H9 (cell line): Measurements from ENCODE around the gene STX8. TPM values are rescaled to one million over a fixed set of nuclear protein-coding genes. Genes with fewer than 3 reads are reported as not detected.
A peak's percentile ranks its signal among the peaks of the same experiment; 100 is the strongest.

Experiments used
- DNase-seq: peaks from one replicate; pipeline ENCODE4 v3.0.0-alpha.2; 2017
- H2AFZ ChIP-seq: one replicate; pipeline ENCODE4 v1.6.1; 2013; ENCODE audit warnings: mild to moderate bottlenecking, low read length, control low read depth, moderate library complexity
- H2AK5ac ChIP-seq: 2 replicates; pipeline ENCODE4 v1.6.1; 2013; ENCODE audit warnings: low read length, control low read depth, mixed read lengths; ENCODE audit not compliant: insufficient read length
- H2BK120ac ChIP-seq: one replicate; pipeline ENCODE4 v1.6.1; 2013; ENCODE audit warnings: low read depth, mild to moderate bottlenecking, low read length, control low read depth, inconsistent platforms; ENCODE audit not compliant: poor library complexity, severe bottlenecking
- H2BK12ac ChIP-seq: 2 replicates; pipeline ENCODE4 v1.6.1; 2013; ENCODE audit warnings: low read length, control low read depth, mixed read lengths, low read depth; ENCODE audit not compliant: insufficient read length
- H2BK15ac ChIP-seq: 2 replicates; pipeline ENCODE4 v1.6.1; 2013; ENCODE audit warnings: low read depth, low read length, control low read depth
- H2BK20ac ChIP-seq: one replicate; pipeline ENCODE4 v1.6.1; 2013; ENCODE audit warnings: low read depth, mild to moderate bottlenecking, low read length, control low read depth, inconsistent platforms; ENCODE audit not compliant: poor library complexity, severe bottlenecking
- H2BK5ac ChIP-seq: 2 replicates; pipeline ENCODE4 v1.6.1; 2013; ENCODE audit warnings: low read length, control low read depth, mixed read lengths; ENCODE audit not compliant: insufficient read length
- H3K14ac ChIP-seq: 2 replicates; pipeline ENCODE4 v1.6.1; 2013; ENCODE audit warnings: low read length, control low read depth; ENCODE audit not compliant: insufficient read depth
- H3K18ac ChIP-seq: 2 replicates; pipeline ENCODE4 v1.6.1; 2013; ENCODE audit warnings: low read depth, mild to moderate bottlenecking, mixed read lengths, low read length, control low read depth; ENCODE audit not compliant: insufficient read length
- H3K23ac ChIP-seq: 2 replicates; pipeline ENCODE4 v1.6.1; 2013; ENCODE audit warnings: low read length, control low read depth, mixed read lengths, low read depth; ENCODE audit not compliant: insufficient read length
- H3K23me2 ChIP-seq: 2 replicates; pipeline ENCODE4 v1.6.1; 2013; ENCODE audit warnings: low read depth, mild to moderate bottlenecking, mixed read lengths, low read length, control low read depth; ENCODE audit not compliant: insufficient read length, poor library complexity, severe bottlenecking
- H3K27ac ChIP-seq: 2 replicates; pipeline ENCODE4 v1.5.1; 2013; ENCODE audit warnings: low read length, control low read depth, mixed read lengths, low read depth; ENCODE audit not compliant: insufficient read length
- H3K27me3 ChIP-seq: 2 replicates; pipeline ENCODE4 v1.6.1; 2013; ENCODE audit warnings: low read length, control low read depth, inconsistent platforms; ENCODE audit not compliant: insufficient read depth
- H3K4ac ChIP-seq: 2 replicates; pipeline ENCODE4 v1.6.1; 2013; ENCODE audit warnings: low read depth, mild to moderate bottlenecking, control low read depth, inconsistent platforms, low read length, moderate library complexity
- H3K4me1 ChIP-seq: 2 replicates; pipeline ENCODE4 v1.6.1; 2013; ENCODE audit warnings: low read length, control low read depth, inconsistent platforms; ENCODE audit not compliant: insufficient read depth
- H3K4me2 ChIP-seq: 2 replicates; pipeline ENCODE4 v1.6.1; 2013; ENCODE audit warnings: low read length, control low read depth, mixed read lengths; ENCODE audit not compliant: insufficient read length, insufficient read depth
- H3K56ac ChIP-seq: 2 replicates; pipeline ENCODE4 v1.6.1; 2013; ENCODE audit warnings: low read depth, mild to moderate bottlenecking, mixed read lengths, low read length, control low read depth; ENCODE audit not compliant: insufficient read length
- H3K79me1 ChIP-seq: 2 replicates; pipeline ENCODE4 v1.6.1; 2013; ENCODE audit warnings: low read depth, mild to moderate bottlenecking, moderate library complexity, low read length, control low read depth, inconsistent platforms; ENCODE audit not compliant: insufficient read depth, poor library complexity, severe bottlenecking
- H3K79me2 ChIP-seq: 2 replicates; pipeline ENCODE4 v1.6.1; 2013; ENCODE audit warnings: low read length, control low read depth, inconsistent platforms; ENCODE audit not compliant: insufficient read depth
- H3K9ac ChIP-seq: 2 replicates; pipeline ENCODE4 v1.6.1; 2013; ENCODE audit warnings: low read length, control low read depth, mixed read lengths; ENCODE audit not compliant: insufficient read length; ENCODE audit errors: extremely low read depth
- H3K9me3 ChIP-seq: one replicate; pipeline ENCODE4 v1.6.1; 2013; ENCODE audit warnings: low read depth, low read length, inconsistent platforms; ENCODE audit not compliant: control insufficient read depth
- H3T11ph ChIP-seq: one replicate; pipeline ENCODE4 v1.6.1; 2013; ENCODE audit warnings: mild to moderate bottlenecking, low read length, control low read depth, inconsistent platforms
- H4K20me1 ChIP-seq: one replicate; pipeline ENCODE4 v1.6.1; 2013; ENCODE audit not compliant: control insufficient read depth, insufficient read length, insufficient read depth
- H4K5ac ChIP-seq: 2 replicates; pipeline ENCODE4 v1.6.1; 2013; ENCODE audit warnings: low read depth, mild to moderate bottlenecking, mixed read lengths, low read length, control low read depth; ENCODE audit not compliant: insufficient read length
- H4K8ac ChIP-seq: replicated peaks from 2 replicates; pipeline ENCODE4 v1.6.1; 2013; ENCODE audit warnings: low read length, control low read depth, mixed read lengths, low read depth; ENCODE audit not compliant: insufficient read length
- H4K91ac ChIP-seq: 2 replicates; pipeline ENCODE4 v1.6.1; 2013; ENCODE audit warnings: low read depth, mild to moderate bottlenecking, moderate library complexity, mixed read lengths, low read length, control low read depth; ENCODE audit not compliant: insufficient read length
- H3K27ac Mint-ChIP-seq, 3 experiments: 2 replicates in 2 of 3; 3 replicates in 1 of 3; pipeline ENCODE4 v1.8.0; 2020 to 2021; ENCODE audit warnings: mixed read lengths in 3 of 3, mild to moderate bottlenecking in 1 of 3, moderate library complexity in 1 of 3
- H3K27me3 Mint-ChIP-seq: 2 replicates; pipeline ENCODE4 v1.8.0; 2021; ENCODE audit warnings: low read depth, mild to moderate bottlenecking, moderate library complexity, mixed read lengths
- H3K36me3 Mint-ChIP-seq, 3 experiments: 2 replicates in 2 of 3; 3 replicates in 1 of 3; pipeline ENCODE4 v1.8.0; 2020 to 2021; ENCODE audit warnings: low read depth in 3 of 3, mixed read lengths in 3 of 3; ENCODE audit not compliant: insufficient read depth in 1 of 3
- H3K4me1 Mint-ChIP-seq, 2 experiments: 2 replicates each; pipeline ENCODE4 v1.8.0; 2020; ENCODE audit warnings: mixed read lengths in 2 of 2
- H3K4me3 Mint-ChIP-seq, 2 experiments: 2 replicates in 1 of 2; 3 replicates in 1 of 2; pipeline ENCODE4 v1.8.0; 2020 to 2021; ENCODE audit warnings: mild to moderate bottlenecking in 2 of 2, mixed read lengths in 2 of 2, moderate library complexity in 1 of 2
- H3K9me3 Mint-ChIP-seq, 2 experiments: 2 replicates in 1 of 2; 3 replicates in 1 of 2; pipeline ENCODE4 v1.8.0; 2020; ENCODE audit warnings: mild to moderate bottlenecking in 2 of 2, mixed read lengths in 2 of 2, moderate library complexity in 1 of 2
- WGBS: extraction: QIAGEN DNeasy Blood & Tissue Kit; methylation state at CpG from one replicate; pipeline ENCODE4 v1.1.7; 2013; ENCODE audit warnings: missing lambda C conversion rate, low lambda C conversion rate, mixed read lengths; ENCODE audit not compliant: insufficient read length; ENCODE audit errors: extremely low coverage; 5-methylcytosine and 5-hydroxymethylcytosine counted together
- total RNA-seq: library from RNA; stranded (reverse); gene quantifications from 2 replicates; pipeline ENCODE4 v1.2.1, GENCODE V29; 2021
- TF ChIP-seq, protein P1 (sequence below): fragments of 200-600 bp; sonication (generic); conservative IDR thresholded peaks from 3 replicates; pipeline ENCODE4 v1.8.0; 2021; ENCODE audit warnings: antibody characterized with exemption, mild to moderate bottlenecking

STX8 gene
- total RNA-seq, 1 experiment from 2014 or later = 55.1 TPM

DNA sequence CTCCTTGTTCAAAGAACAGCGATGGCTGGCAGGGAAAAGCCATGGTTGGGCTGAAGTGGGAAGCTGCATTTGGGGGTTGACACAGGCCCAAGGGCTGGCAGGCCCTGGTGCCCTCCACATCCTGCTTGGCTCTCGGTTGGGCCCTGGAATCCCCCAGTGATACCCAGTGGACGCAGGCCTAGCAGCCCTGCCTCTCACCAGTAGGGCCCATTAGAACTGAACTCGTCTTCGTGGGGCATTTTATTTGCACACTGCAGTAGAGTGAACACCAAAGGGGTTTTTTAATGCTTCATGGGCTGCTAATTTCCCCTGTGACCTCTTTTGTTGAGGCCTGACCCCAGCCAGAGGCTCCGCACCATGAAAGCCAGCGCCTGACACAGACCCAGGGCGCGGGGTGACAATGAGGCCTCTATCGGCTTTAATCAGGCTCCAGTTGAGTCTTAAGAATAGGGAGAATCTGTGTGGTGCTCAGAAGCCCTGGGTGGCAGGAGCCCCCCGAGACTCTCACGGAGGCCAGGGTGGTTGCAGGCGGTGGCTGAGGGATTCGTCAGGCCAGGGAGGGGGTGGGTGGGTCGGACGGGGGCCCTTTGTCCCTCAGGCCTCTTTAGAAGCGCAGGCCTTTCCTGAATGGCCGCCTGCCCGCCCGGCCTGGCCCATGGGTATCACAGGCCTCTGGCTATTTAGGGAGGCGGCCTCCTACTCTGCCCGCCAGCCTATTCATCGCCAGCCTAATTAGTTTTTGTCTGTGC, 355.0 kb downstream of the STX8 start:
- Histone ChIP-seq H3K9ac (no peak overlapping the region), H2BK120ac (no peak overlapping the region), H2BK20ac (no peak overlapping the region), H4K20me1 (no peaks in the 10 kb centered on the region), H3K27ac (no peak overlapping the region), H4K5ac (no peak overlapping the region), H3K9me3 (no peaks in the 10 kb centered on the region), H3K18ac (no peak overlapping the region), H3K79me2 (no peaks in the 10 kb centered on the region), H2BK15ac (no peak overlapping the region), H3K56ac (no peak overlapping the region), H2AK5ac (no peak overlapping the region), H2BK5ac (no peak overlapping the region), H3K79me1 (no peaks in the 10 kb centered on the region), H4K8ac (no peak overlapping the region), H4K91ac (no peak overlapping the region), H3K4me1 (no peaks in the 10 kb centered on the region; the same call in 1 of the 2 replicates), H3K23ac (no peak overlapping the region), H2BK12ac (no peak overlapping the region), H3K27me3 (no peaks in the 10 kb centered on the region), H2AFZ (no peak overlapping the region), H3K23me2 (no peaks in the 10 kb centered on the region), H3T11ph (no peak overlapping the region), H3K4ac (no peak overlapping the region), H3K4me2 (no peak overlapping the region), H3K14ac (no peak overlapping the region)
- TF ChIP-seq, protein P1, sequence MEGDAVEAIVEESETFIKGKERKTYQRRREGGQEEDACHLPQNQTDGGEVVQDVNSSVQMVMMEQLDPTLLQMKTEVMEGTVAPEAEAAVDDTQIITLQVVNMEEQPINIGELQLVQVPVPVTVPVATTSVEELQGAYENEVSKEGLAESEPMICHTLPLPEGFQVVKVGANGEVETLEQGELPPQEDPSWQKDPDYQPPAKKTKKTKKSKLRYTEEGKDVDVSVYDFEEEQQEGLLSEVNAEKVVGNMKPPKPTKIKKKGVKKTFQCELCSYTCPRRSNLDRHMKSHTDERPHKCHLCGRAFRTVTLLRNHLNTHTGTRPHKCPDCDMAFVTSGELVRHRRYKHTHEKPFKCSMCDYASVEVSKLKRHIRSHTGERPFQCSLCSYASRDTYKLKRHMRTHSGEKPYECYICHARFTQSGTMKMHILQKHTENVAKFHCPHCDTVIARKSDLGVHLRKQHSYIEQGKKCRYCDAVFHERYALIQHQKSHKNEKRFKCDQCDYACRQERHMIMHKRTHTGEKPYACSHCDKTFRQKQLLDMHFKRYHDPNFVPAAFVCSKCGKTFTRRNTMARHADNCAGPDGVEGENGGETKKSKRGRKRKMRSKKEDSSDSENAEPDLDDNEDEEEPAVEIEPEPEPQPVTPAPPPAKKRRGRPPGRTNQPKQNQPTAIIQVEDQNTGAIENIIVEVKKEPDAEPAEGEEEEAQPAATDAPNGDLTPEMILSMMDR = no peak
- Mint-ChIP-seq H3K4me3 (no peak overlapping the region), H3K27ac (0 out of 7 replicates have a peak overlapping the region, but pooled peaks of 1 of the 3 experiments have one; percentile 23), H3K36me3 (peaks cover 1 to 10% (median 10%) of the 10 kb centered on the region in 3 experiments; a peak in 6 of 7 replicates), H3K27me3 (peaks cover 5% of the 10 kb centered on the region), H3K4me1 (peaks cover 36 to 37% of the 10 kb centered on the region in 2 experiments), H3K9me3 (peaks cover 9 to 10% of the 10 kb centered on the region in 2 experiments)
- no peak for DNase-seq
- WGBS = no CpG with 5 or more reads among the region's 23 CpGs
